HUES64 (cell line): ENCODE data around the gene OSTF1. TPM values are rescaled to one million over a fixed set of nuclear protein-coding genes. Genes with fewer than 3 reads are reported as not detected.

Experiments
- H3K27ac ChIP-seq: 2 replicates; pipeline ENCODE4 v1.7.0; 2013; ENCODE audit warnings: low read depth, low read length, inconsistent platforms
- H3K27me3 ChIP-seq: 2 replicates; pipeline ENCODE4 v1.6.1; 2013; ENCODE audit warnings: mild to moderate bottlenecking, low read length; ENCODE audit not compliant: insufficient read depth
- H3K36me3 ChIP-seq: 2 replicates; pipeline ENCODE4 v1.6.1; 2013; ENCODE audit warnings: mild to moderate bottlenecking, low read length; ENCODE audit not compliant: insufficient read depth
- H3K4me1 ChIP-seq: 2 replicates; pipeline ENCODE4 v1.6.1; 2013; ENCODE audit warnings: mild to moderate bottlenecking, low read length, moderate library complexity; ENCODE audit not compliant: insufficient read depth
- H3K4me3 ChIP-seq: 2 replicates; pipeline ENCODE4 v1.5.1; 2013; ENCODE audit warnings: mild to moderate bottlenecking, low read length, moderate library complexity
- H3K9ac ChIP-seq: 2 replicates; pipeline ENCODE4 v1.6.1; 2013; ENCODE audit warnings: mild to moderate bottlenecking, low read depth, low read length
- H3K9me3 ChIP-seq: 2 replicates; pipeline ENCODE4 v1.6.1; 2013; ENCODE audit warnings: low read depth, low read length; ENCODE audit not compliant: insufficient read depth
- WGBS: fragments of 150-250, 120-280 bp; methylation state at CpG from one replicate; pipeline ENCODE4 v1.1.7; 2013; ENCODE audit warnings: missing lambda C conversion rate; 5-methylcytosine and 5-hydroxymethylcytosine counted together
- polyA plus RNA-seq, 2 experiments: library from polyadenylated mRNA; stranded (reverse); fragments of 50-300 nt; gene quantifications; one replicate each; pipeline ENCODE4 v1.2.3, GENCODE V29; 2013

Gene OSTF1
- 9.5 TPM for polyA plus RNA-seq (2013, experiment 1 of 2)
- polyA plus RNA-seq (2013, experiment 2 of 2), result 10.1 TPM

- Histone ChIP-seq H3K27me3 (peaks cover 8% of the 10 kb centered on the region; the same call in 1 of the 2 replicates), H3K36me3 (no peaks in the 10 kb centered on the region), H3K9ac (peak within 1 kb of the TSS; percentile 76), H3K4me1 (peaks cover 28% of the 10 kb centered on the region), H3K27ac (peak within 1 kb of the TSS; percentile 82), H3K9me3 (no peaks in the 10 kb centered on the region), H3K4me3 (peak within 1 kb of the TSS; percentile 96)
- under 1% methylated on average over 93 of the region's 93 CpGs for WGBS
These were observed at the start of gene OSTF1, which contains the start of gene NMRK1 for GRCh38 chr9:75087824-75088645. Gene OSTF1, plus strand, starts transcription at chr9:75088514. Its CDS starts 179 bp downstream, at chr9:75088693. Gene NMRK1, minus strand, starts transcription at chr9:75088155. Its CDS starts 5,040 bp downstream, at chr9:75083115.

DNA sequence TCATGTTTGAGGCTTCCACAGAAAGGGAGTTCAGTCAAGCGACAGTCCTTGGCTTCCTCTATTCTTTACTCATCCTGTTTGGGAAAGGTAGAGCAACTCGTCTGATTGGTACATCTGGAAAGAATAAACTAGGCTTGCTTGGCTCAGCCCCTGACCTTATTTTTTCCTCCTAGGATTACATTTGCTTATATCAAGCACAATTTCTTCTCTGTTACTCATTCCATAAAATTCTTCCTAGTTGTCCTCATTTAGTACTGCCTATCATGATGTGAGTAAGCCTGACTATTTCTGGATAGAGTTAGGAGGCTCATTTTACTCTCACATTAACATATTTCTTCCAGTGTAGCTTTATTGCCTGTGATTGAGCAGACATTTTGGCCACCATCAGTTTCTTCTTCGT lies 49.3 kb upstream of the OSTF1 start:
- no peak overlapping the region for H3K27ac ChIP-seq
- WGBS, result 93% methylated on average over 3 of the region's 3 CpGs
- H3K9me3 ChIP-seq, result no peaks in the 10 kb centered on the region
- H3K27me3 ChIP-seq, result no peaks in the 10 kb centered on the region
- no peak overlapping the region for H3K9ac ChIP-seq
- no peak overlapping the region for H3K4me3 ChIP-seq
- no peaks in the 10 kb centered on the region for H3K4me1 ChIP-seq
- H3K36me3 ChIP-seq, result no peaks in the 10 kb centered on the region

GRCh38 chr9:75039801-75040200 lies 48.5 kb upstream of the OSTF1 start:
- H3K4me1 ChIP-seq, result no peaks in the 10 kb centered on the region
- H3K27me3 ChIP-seq, result no peaks in the 10 kb centered on the region
- no peak overlapping the region for H3K9ac ChIP-seq
- no peak overlapping the region for H3K4me3 ChIP-seq
- H3K36me3 ChIP-seq, result no peaks in the 10 kb centered on the region
- H3K9me3 ChIP-seq, result no peaks in the 10 kb centered on the region
- H3K27ac ChIP-seq, result no peak overlapping the region
- WGBS, result 89% methylated on average over 3 of the region's 3 CpGs

DNA sequence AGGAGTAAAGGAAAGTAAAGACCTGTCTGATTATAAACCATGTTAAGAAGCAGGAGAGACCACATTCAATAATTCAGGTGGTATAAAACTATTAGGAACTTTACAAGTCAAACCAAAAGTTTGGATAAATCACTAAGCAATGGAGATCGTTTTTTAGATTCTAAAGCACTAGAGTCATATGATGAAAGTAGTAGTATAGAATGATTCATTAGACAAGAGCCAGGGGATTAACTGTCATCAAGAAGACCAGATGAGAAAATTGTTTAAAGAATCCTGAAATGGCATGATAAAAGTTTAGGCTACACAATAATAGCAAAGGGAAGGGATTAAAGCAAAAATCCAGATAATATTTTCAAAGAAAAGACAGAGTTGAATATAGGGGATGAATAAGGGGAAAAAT lies 47.3 kb upstream of the OSTF1 start:
- H3K27me3 ChIP-seq, result no peaks in the 10 kb centered on the region
- 89% methylated on average over 1 of the region's 1 CpG for WGBS
- no peaks in the 10 kb centered on the region for H3K4me1 ChIP-seq
- H3K36me3 ChIP-seq, result no peaks in the 10 kb centered on the region
- H3K27ac ChIP-seq, result no peak overlapping the region
- H3K9ac ChIP-seq, result no peak overlapping the region
- H3K9me3 ChIP-seq, result no peaks in the 10 kb centered on the region
- H3K4me3 ChIP-seq, result no peak overlapping the region

DNA sequence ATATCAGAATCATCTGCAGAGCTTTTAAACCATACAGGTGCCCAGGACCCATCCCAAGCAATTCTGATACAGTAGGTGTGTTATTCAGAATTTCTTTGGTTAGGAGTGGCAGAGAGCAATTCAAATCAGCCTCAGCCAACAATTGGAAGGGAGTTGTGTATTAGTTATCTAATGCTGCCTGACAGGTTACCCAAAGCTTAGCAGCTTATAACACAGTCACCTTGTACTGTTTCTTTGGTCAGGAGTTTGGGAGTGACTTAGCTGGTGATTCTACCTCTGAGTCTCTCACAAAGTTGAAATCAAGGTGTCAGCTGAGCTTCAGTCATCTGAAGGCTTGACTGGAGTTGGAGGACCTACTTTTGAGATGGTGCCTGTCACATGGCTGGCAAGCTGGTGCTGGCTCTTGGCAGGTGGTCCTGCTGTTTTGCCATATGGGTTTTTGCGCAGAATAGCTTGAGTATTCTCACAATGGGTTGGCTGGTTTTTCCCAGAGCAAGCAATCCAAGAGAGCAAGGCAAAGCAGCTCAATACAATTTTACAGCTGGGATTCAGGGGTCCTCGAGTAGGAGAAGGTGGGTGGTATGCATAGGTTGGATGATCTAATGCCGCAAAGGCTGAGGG lies 41.5 kb upstream of the OSTF1 start:
- Histone ChIP-seq H3K9me3 (no peaks in the 10 kb centered on the region), H3K27ac (no peak overlapping the region), H3K9ac (no peak overlapping the region), H3K27me3 (no peaks in the 10 kb centered on the region), H3K4me1 (no peaks in the 10 kb centered on the region), H3K36me3 (no peaks in the 10 kb centered on the region), H3K4me3 (no peak overlapping the region)
- WGBS, result 93% methylated on average over 2 of the region's 3 CpGs

- H3K36me3 ChIP-seq, result no peaks in the 10 kb centered on the region
- no peak overlapping the region for H3K27ac ChIP-seq
- no peaks in the 10 kb centered on the region for H3K4me1 ChIP-seq
- H3K9me3 ChIP-seq, result no peaks in the 10 kb centered on the region
- no peak overlapping the region for H3K9ac ChIP-seq
- no peaks in the 10 kb centered on the region for H3K27me3 ChIP-seq
- no peak overlapping the region for H3K4me3 ChIP-seq
- WGBS, result 50% methylated on average over 2 of the region's 2 CpGs
These were observed 40.8 kb upstream of the OSTF1 start for GRCh38 chr9:75047506-75047905.

DNA sequence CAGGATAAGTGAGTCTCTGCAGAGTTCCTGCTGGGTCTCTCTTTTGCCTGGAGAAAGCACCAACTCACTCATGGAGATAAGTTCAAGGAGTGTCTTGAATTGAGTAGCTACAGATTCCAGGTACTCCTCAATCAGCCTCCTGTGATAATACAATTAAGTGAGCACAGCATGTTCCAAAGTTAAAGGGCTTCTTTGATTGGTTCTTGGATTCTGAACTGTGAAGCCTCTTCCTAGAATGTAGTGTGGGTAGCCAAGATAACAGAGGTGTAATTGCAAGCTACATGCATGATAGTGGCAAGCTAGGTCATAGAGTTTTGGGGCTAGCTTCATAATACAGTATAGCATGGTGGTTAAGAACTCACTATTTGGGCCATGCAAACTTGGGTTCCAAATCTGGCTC lies 37.0 kb upstream of the OSTF1 start:
- no peaks in the 10 kb centered on the region for H3K27me3 ChIP-seq

GRCh38 chr9:75053869-75054268 lies 34.4 kb upstream of the OSTF1 start:
- Histone ChIP-seq H3K9me3 (peaks cover 19% of the 10 kb centered on the region; the same call in 1 of the 2 replicates), H3K4me1 (no peaks in the 10 kb centered on the region), H3K27ac (no peak overlapping the region), H3K4me3 (no peak overlapping the region), H3K27me3 (no peaks in the 10 kb centered on the region), H3K9ac (no peak overlapping the region), H3K36me3 (no peaks in the 10 kb centered on the region)
- WGBS, result 97% methylated on average over 1 of the region's 1 CpG

More for the DNA sequence above, 37.0 kb upstream of the OSTF1 start:
- H3K36me3 ChIP-seq, result no peaks in the 10 kb centered on the region
- H3K9me3 ChIP-seq, result peaks cover 6% of the 10 kb centered on the region; the same call in 1 of the 2 replicates
- H3K4me3 ChIP-seq, result no peak overlapping the region
- H3K27ac ChIP-seq, result no peak overlapping the region
- no peaks in the 10 kb centered on the region for H3K4me1 ChIP-seq
- H3K9ac ChIP-seq, result no peak overlapping the region

- Histone ChIP-seq H3K4me1 (no peaks in the 10 kb centered on the region), H3K36me3 (no peaks in the 10 kb centered on the region), H3K27ac (no peak overlapping the region), H3K27me3 (no peaks in the 10 kb centered on the region), H3K4me3 (no peak overlapping the region), H3K9me3 (peaks cover 19% of the 10 kb centered on the region; the same call in 1 of the 2 replicates), H3K9ac (no peak overlapping the region)
- WGBS, result 94% methylated on average over 5 of the region's 5 CpGs
These were observed 33.8 kb upstream of the OSTF1 start for GRCh38 chr9:75054368-75055001.

GRCh38 chr9:75061169-75061568 lies 27.1 kb upstream of the OSTF1 start:
- Histone ChIP-seq H3K27ac (no peak overlapping the region), H3K4me3 (no peak overlapping the region), H3K27me3 (no peaks in the 10 kb centered on the region), H3K9ac (no peak overlapping the region), H3K9me3 (0 out of 2 replicates have a peak, but pooled peaks cover 13% of the 10 kb centered on the region), H3K36me3 (no peaks in the 10 kb centered on the region), H3K4me1 (no peaks in the 10 kb centered on the region)
- WGBS, result 97% methylated on average over 1 of the region's 2 CpGs
